K562 (cell line): ENCODE results near the gene WNT6. TPM values are rescaled to one million over a fixed set of nuclear protein-coding genes. Genes with fewer than 3 reads are reported as not detected.
A peak's percentile ranks its signal among the peaks of the same experiment; 100 is the strongest.

Experiments used
- ARID2 ChIP-seq: fragments of 450-650 bp; IDR thresholded peaks from 2 replicates; pipeline ENCODE4 v1.6.1; 2017; ENCODE audit warnings: antibody characterized with exemption, mild to moderate bottlenecking
- BACH1 ChIP-seq: fragments of 200-800 bp; sonication (Bioruptor generic); IDR thresholded peaks from 2 replicates; pipeline ENCODE4 v1.6.1; 2016; ENCODE audit warnings: missing genetic modification characterization, missing compliant biosample characterization
- BCL6 ChIP-seq: fragments of 250-450 bp; sonication (Bioruptor Pico); IDR thresholded peaks from 2 replicates; pipeline ENCODE4 v1.4.0; 2020
- CREB1 ChIP-seq, 2 experiments: sonication (generic) in 1 of 2; formaldehyde crosslinking in 1 of 2; IDR thresholded peaks; 2 replicates each; pipeline versions ENCODE4 v1.6.1 to v1.8.0; 2012 to 2022; ENCODE audit warnings: inconsistent platforms in 1 of 2, mild to moderate bottlenecking in 1 of 2, missing genetic modification reagents in 1 of 2, moderate library complexity in 1 of 2
- ELF2 ChIP-seq: fragments of 250-450 bp; sonication (Bioruptor Pico); IDR thresholded peaks from 2 replicates; pipeline ENCODE4 v1.5.0; 2021; ENCODE audit warnings: mild to moderate bottlenecking
- FOXM1 ChIP-seq, 2 experiments: fragments of 450-650 bp in 1 of 2; sonication (generic) in 1 of 2; formaldehyde crosslinking in 1 of 2; IDR thresholded peaks; 2 replicates each; pipeline versions ENCODE4 v1.6.1 to v1.9.0; 2017 to 2022; ENCODE audit warnings: low read depth in 2 of 2, mild to moderate bottlenecking in 2 of 2, missing genetic modification reagents in 1 of 2, moderate library complexity in 1 of 2
- GTF2E2 ChIP-seq: fragments of 200-800 bp; sonication (Bioruptor generic); IDR thresholded peaks from 2 replicates; pipeline ENCODE4 v1.6.1; 2016; ENCODE audit warnings: missing genetic modification characterization, missing compliant biosample characterization
- GTF2F1 ChIP-seq: IDR thresholded peaks from 2 replicates; pipeline ENCODE4 v1.6.1; 2011; ENCODE audit warnings: low read depth, low read length, improper control_type of control experiment
- HNRNPLL ChIP-seq: fragments of 200-400 bp; formaldehyde crosslinking; IDR thresholded peaks from 2 replicates; pipeline ENCODE4 v1.6.1; 2017; ENCODE audit warnings: low read length, low read depth, mild to moderate bottlenecking; ENCODE audit not compliant: poor library complexity, severe bottlenecking
- NR3C1 ChIP-seq: sonication (generic); formaldehyde crosslinking; IDR thresholded peaks from 2 replicates; pipeline ENCODE4 v1.8.1; 2022; ENCODE audit warnings: missing genetic modification reagents
- OTX1 ChIP-seq: fragments of 450-650 bp; formaldehyde crosslinking; IDR thresholded peaks from 2 replicates; pipeline ENCODE4 v1.4.0; 2022; ENCODE audit warnings: mild to moderate bottlenecking
- PHF20 ChIP-seq: fragments of 450-650 bp; IDR thresholded peaks from 2 replicates; pipeline ENCODE4 v1.6.1; 2018; ENCODE audit not compliant: partially characterized antibody
- RB1 ChIP-seq: fragments of 450-650 bp; IDR thresholded peaks from 2 replicates; pipeline ENCODE4 v1.6.1; 2017; ENCODE audit warnings: low read depth, mild to moderate bottlenecking
- RBBP5 ChIP-seq: fragments of 200-600 bp; sonication (generic); IDR thresholded peaks from 2 replicates; pipeline ENCODE4 v1.6.1; 2012; ENCODE audit warnings: borderline replicate concordance, mild to moderate bottlenecking, low read length, control low read depth, inconsistent platforms; ENCODE audit not compliant: insufficient read depth, poor library complexity, severe bottlenecking
- RBM17 ChIP-seq: fragments of 200-400 bp; formaldehyde crosslinking; IDR thresholded peaks from 2 replicates; pipeline ENCODE4 v1.6.1; 2017; ENCODE audit warnings: low read depth, mild to moderate bottlenecking, low read length, borderline replicate concordance
- TAF9B ChIP-seq: fragments of 450-650 bp; IDR thresholded peaks from 2 replicates; pipeline ENCODE4 v1.6.1; 2018; ENCODE audit warnings: mild to moderate bottlenecking; ENCODE audit not compliant: partially characterized antibody
- ZBTB1 ChIP-seq: sonication (generic); formaldehyde crosslinking; IDR thresholded peaks from 2 replicates; pipeline ENCODE4 v1.8.1; 2023; ENCODE audit warnings: missing genetic modification reagents, low read depth, mild to moderate bottlenecking, borderline replicate concordance
- ZNF253 ChIP-seq: fragments of 250-450 bp; sonication (Bioruptor Pico); conservative IDR thresholded peaks from 2 replicates; pipeline ENCODE4 v1.6.1; 2021; ENCODE audit warnings: mild to moderate bottlenecking
- ZNF3 ChIP-seq: fragments of 250-450 bp; sonication (Bioruptor Pico); IDR thresholded peaks from 2 replicates; pipeline ENCODE4 v1.5.0; 2021; ENCODE audit warnings: mild to moderate bottlenecking, moderate library complexity
- ZNF583 ChIP-seq: fragments of 250-450 bp; sonication (Bioruptor Pico); IDR thresholded peaks from 2 replicates; pipeline ENCODE4 v1.4.0; 2020
- ZNF586 ChIP-seq: fragments of 450-650 bp; formaldehyde crosslinking; conservative IDR thresholded peaks from 2 replicates; pipeline ENCODE4 v1.4.0; 2020; ENCODE audit warnings: mild to moderate bottlenecking, moderate library complexity
- ZNF696 ChIP-seq: fragments of 250-450 bp; sonication (Bioruptor Pico); conservative IDR thresholded peaks from 2 replicates; pipeline ENCODE4 v1.4.0; 2020; ENCODE audit warnings: mild to moderate bottlenecking, moderate library complexity
- ZNF764 ChIP-seq: fragments of 250-450 bp; sonication (Bioruptor Pico); IDR thresholded peaks from 2 replicates; pipeline ENCODE4 v1.4.0; 2020; ENCODE audit warnings: low read depth, mild to moderate bottlenecking, moderate library complexity
- polyA plus RNA-seq, 8 experiments: library from polyadenylated mRNA; depleted of rRNA in 4 of 8; stranded (reverse) in 5 of 8; unstranded in 3 of 8; fragments of >200 nt; fragmentation: Nextera tagmentation in 2 of 8; fragmentation: Illumina TruSeq in 1 of 8; extraction: Ambion mirVana in 2 of 8; extraction: Trizol in 1 of 8; gene quantifications; 2 replicates each; pipeline versions ENCODE4 v1.2.1 to v1.2.3, GENCODE V29; 2011 to 2014; ENCODE audit warnings: inconsistent platforms in 1 of 8, missing spikeins in 1 of 8
- total RNA-seq, 7 experiments: library from RNA; depleted of rRNA in 6 of 7; stranded (reverse); fragments of >200 nt in 6 of 7; fragmentation: Illumina TruSeq in 2 of 7; extraction: Trizol in 2 of 7; gene quantifications; 2 replicates each; pipeline versions ENCODE4 v1.2.1 to v1.2.3, GENCODE V29; 2011 to 2021; ENCODE audit warnings: low replicate concordance in 1 of 7
- TF ChIP-seq, protein P1 (sequence below): fragments of 250-450 bp; sonication (Bioruptor Pico); IDR thresholded peaks from 2 replicates; pipeline ENCODE4 v1.5.0; 2021
- TF ChIP-seq, protein P2 (sequence below), 2 experiments: fragments of 250-450 bp in 1 of 2; fragments of 450-650 bp in 1 of 2; sonication (Bioruptor Pico) in 1 of 2; IDR thresholded peaks; 2 replicates each; pipeline versions ENCODE4 v1.6.1 to v1.8.0; 2016 to 2021; ENCODE audit warnings: mild to moderate bottlenecking in 2 of 2, moderate library complexity in 2 of 2, missing compliant biosample characterization in 1 of 2, missing genetic modification characterization in 1 of 2

WNT6 gene
- total and polyA plus RNA-seq, 9 of the 15 experiments (the other 6 are each of a cell fraction or from before 2014, with no cell fraction given), result not detected

DNA sequence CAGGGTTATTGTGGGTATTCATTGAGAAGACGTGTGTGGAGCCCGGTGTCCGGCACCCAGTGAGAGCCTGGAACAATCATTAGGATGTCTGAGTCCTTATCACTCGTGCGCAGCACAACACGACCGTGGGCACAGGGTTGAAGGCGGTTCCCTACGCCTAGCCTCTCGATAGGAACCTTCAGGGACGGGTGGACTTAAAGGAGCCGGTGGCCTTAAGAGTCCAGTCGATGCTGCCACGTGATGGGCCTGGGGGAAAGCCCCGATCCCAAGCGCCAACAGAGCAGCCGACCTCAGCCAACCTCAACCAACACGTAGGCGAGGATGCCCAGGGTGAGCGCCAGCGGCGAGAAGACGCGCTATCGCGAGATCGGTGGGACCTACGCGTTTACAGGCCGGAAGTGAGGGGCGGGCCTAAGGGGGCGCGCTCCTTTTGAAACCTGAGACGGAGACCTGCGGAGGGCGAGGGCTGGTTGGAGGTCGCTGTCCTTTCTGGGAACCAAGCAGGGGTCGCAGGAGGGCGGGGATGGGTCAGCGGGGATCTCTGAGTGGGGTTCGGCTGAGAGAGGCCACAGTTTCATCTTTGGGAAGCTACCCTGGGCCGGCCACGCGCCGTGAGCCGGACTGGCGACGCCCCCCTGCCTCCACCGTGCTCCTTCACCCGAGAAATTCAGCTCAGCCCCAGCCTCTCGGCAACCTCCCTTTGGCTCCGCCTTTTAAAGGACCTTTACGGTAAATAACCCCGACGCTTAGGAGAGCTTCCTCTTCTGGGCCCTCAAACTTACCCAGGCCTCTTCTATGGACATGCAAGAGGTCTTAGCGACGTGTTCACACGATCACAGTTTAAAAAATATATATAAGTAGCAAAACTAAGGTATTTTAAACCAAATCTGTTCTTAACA, 49.4 kb downstream of the WNT6 start (continued):
- TF ChIP-seq, protein P1, sequence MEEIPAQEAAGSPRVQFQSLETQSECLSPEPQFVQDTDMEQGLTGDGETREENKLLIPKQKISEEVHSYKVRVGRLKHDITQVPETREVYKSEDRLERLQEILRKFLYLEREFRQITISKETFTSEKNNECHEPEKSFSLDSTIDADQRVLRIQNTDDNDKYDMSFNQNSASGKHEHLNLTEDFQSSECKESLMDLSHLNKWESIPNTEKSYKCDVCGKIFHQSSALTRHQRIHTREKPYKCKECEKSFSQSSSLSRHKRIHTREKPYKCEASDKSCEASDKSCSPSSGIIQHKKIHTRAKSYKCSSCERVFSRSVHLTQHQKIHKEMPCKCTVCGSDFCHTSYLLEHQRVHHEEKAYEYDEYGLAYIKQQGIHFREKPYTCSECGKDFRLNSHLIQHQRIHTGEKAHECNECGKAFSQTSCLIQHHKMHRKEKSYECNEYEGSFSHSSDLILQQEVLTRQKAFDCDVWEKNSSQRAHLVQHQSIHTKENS (CRISPR knock-in tag), result no peak
- TF ChIP-seq ZNF586 (CRISPR knock-in tag) (no peak), HNRNPLL (no peak), ZNF696 (no peak), GTF2E2 (tag) (peak; percentile 30; the same call in 1 of the 2 replicates), OTX1 (CRISPR knock-in tag) (no peak), RBM17 (no peak), ARID2 (no peak), NR3C1 (CRISPR knock-in tag) (no peak), BCL6 (CRISPR knock-in tag) (no peak), RBBP5 (peak; percentile 31), FOXM1 (IDR thresholded peaks at IDR 0.05; ENCODE audit: low read depth) (no peak), FOXM1 (CRISPR knock-in tag; IDR thresholded peaks at IDR 0.05; ENCODE audit: low read depth) (no peak), ZBTB1 (CRISPR knock-in tag) (no peak), ELF2 (CRISPR knock-in tag) (peak; percentile 74; the same call in 1 of the 2 replicates), RB1 (no peak), CREB1 (IDR thresholded peaks at IDR 0.05) (peak; percentile 60), CREB1 (CRISPR knock-in tag; IDR thresholded peaks at IDR 0.05) (peak; percentile 78), ZNF583 (0 out of 2 replicates have a peak, but pooled peaks have one; percentile 39), TAF9B (peak; percentile 74), PHF20 (no peak), ZNF764 (CRISPR knock-in tag) (no peak), ZNF3 (no peak), ZNF253 (CRISPR knock-in tag) (no peak), GTF2F1 (no peak), BACH1 (tag) (no peak)
- TF ChIP-seq, protein P2, sequence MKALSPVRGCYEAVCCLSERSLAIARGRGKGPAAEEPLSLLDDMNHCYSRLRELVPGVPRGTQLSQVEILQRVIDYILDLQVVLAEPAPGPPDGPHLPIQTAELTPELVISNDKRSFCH (CRISPR knock-in tag; IDR thresholded peaks at IDR 0.05), result no peak
- TF ChIP-seq, protein P2 (tag; IDR thresholded peaks at IDR 0.05), result no peak
